Neuronal stem cell (in vitro differentiated cells): ENCODE measurements around the gene METTL26.
A peak's percentile ranks its signal among the peaks of the same experiment; 100 is the strongest.

Experiments used
- DNase-seq: peaks from one replicate; pipeline ENCODE4 v3.0.0-alpha.2; 2013; ENCODE audit warnings: low spot score
- H2AFZ ChIP-seq: one replicate; pipeline ENCODE4 v1.6.1; 2013; ENCODE audit warnings: mild to moderate bottlenecking, low read length, inconsistent platforms
- H2AK5ac ChIP-seq: 2 replicates; pipeline ENCODE4 v1.6.1; 2013; ENCODE audit warnings: low read depth, mild to moderate bottlenecking, inconsistent platforms, low read length, moderate library complexity, mixed read lengths
- H2BK120ac ChIP-seq: 2 replicates; pipeline ENCODE4 v1.6.1; 2013; ENCODE audit warnings: low read depth, mild to moderate bottlenecking, inconsistent platforms, low read length, moderate library complexity, mixed read lengths
- H2BK12ac ChIP-seq: one replicate; pipeline ENCODE4 v1.6.1; 2013; ENCODE audit warnings: low read length, inconsistent platforms
- H2BK15ac ChIP-seq: 2 replicates; pipeline ENCODE4 v1.6.1; 2013; ENCODE audit warnings: mild to moderate bottlenecking, low read length, inconsistent platforms, mixed read lengths
- H2BK5ac ChIP-seq: one replicate; pipeline ENCODE4 v1.6.1; 2013; ENCODE audit warnings: inconsistent platforms, mild to moderate bottlenecking, low read length, moderate library complexity
- H3K14ac ChIP-seq: one replicate; pipeline ENCODE4 v1.6.1; 2013; ENCODE audit warnings: low read length, inconsistent platforms
- H3K18ac ChIP-seq: 2 replicates; pipeline ENCODE4 v1.6.1; 2013; ENCODE audit warnings: low read length, inconsistent platforms
- H3K23ac ChIP-seq: 2 replicates; pipeline ENCODE4 v1.6.1; 2013; ENCODE audit warnings: low read depth, mild to moderate bottlenecking, mixed read lengths, low read length, inconsistent platforms; ENCODE audit not compliant: poor library complexity
- H3K27ac ChIP-seq: replicated peaks from 3 replicates; pipeline ENCODE4 v1.5.1; 2013; ENCODE audit warnings: low read length, inconsistent platforms
- H3K27me3 ChIP-seq, 3 experiments: 2 replicates each; pipeline ENCODE4 v1.6.1; 2013; ENCODE audit warnings: low read length in 3 of 3, mild to moderate bottlenecking in 2 of 3, inconsistent platforms in 1 of 3, low read depth in 1 of 3, mixed read lengths in 1 of 3, moderate library complexity in 1 of 3; ENCODE audit not compliant: control insufficient read depth in 3 of 3, insufficient read depth in 3 of 3
- H3K36me3 ChIP-seq, 2 donors: replicated peaks in 1 of 2; 2 replicates each; pipeline ENCODE4 v1.6.1; 2013; ENCODE audit warnings: low read length in 2 of 2; ENCODE audit not compliant: control insufficient read depth in 2 of 2, insufficient read depth in 2 of 2
- H3K4ac ChIP-seq: 2 replicates; pipeline ENCODE4 v1.6.1; 2013; ENCODE audit warnings: inconsistent platforms, mild to moderate bottlenecking, low read length, moderate library complexity
- H3K4me1 ChIP-seq, 2 donors: 1 replicate in 1 of 2; 2 replicates in 1 of 2; pipeline ENCODE4 v1.6.1; 2013; ENCODE audit warnings: low read length in 2 of 2, low read depth in 1 of 2; ENCODE audit not compliant: control insufficient read depth in 2 of 2, insufficient read depth in 1 of 2
- H3K4me2 ChIP-seq: one replicate; pipeline ENCODE4 v1.6.1; 2013; ENCODE audit warnings: mild to moderate bottlenecking, low read length, inconsistent platforms; ENCODE audit not compliant: insufficient read depth, poor library complexity, severe bottlenecking
- H3K4me3 ChIP-seq, 2 donors: 2 replicates each; pipeline ENCODE4 v1.5.1; 2013; ENCODE audit warnings: low read length in 2 of 2, mild to moderate bottlenecking in 2 of 2, inconsistent platforms in 1 of 2, moderate library complexity in 1 of 2
- H3K79me1 ChIP-seq: one replicate; pipeline ENCODE4 v1.6.1; 2013; ENCODE audit warnings: low read depth, mild to moderate bottlenecking, inconsistent platforms, low read length, moderate library complexity
- H3K9ac ChIP-seq: one replicate; pipeline ENCODE4 v1.6.1; 2013; ENCODE audit warnings: mild to moderate bottlenecking, low read depth, low read length, inconsistent platforms; ENCODE audit not compliant: poor library complexity
- H3K9me3 ChIP-seq, 2 donors: replicated peaks in 1 of 2; 2 replicates each; pipeline versions ENCODE3 to v1.6.1; 2013; ENCODE audit warnings: low read length in 2 of 2, mild to moderate bottlenecking in 2 of 2, inconsistent platforms in 1 of 2, low read depth in 1 of 2, mixed read lengths in 1 of 2, moderate library complexity in 1 of 2; ENCODE audit not compliant: control insufficient read depth in 2 of 2, insufficient read depth in 1 of 2
- H4K8ac ChIP-seq: one replicate; pipeline ENCODE4 v1.6.1; 2013; ENCODE audit warnings: low read depth, mild to moderate bottlenecking, inconsistent platforms, low read length, moderate library complexity
- H4K91ac ChIP-seq: one replicate; pipeline ENCODE4 v1.6.1; 2013; ENCODE audit warnings: low read length, low read depth, mild to moderate bottlenecking, inconsistent platforms; ENCODE audit not compliant: poor library complexity
- WGBS, 2 donors: extraction: QIAGEN DNeasy Blood & Tissue Kit; methylation state at CpG; one replicate each; pipeline ENCODE4 v1.1.7; 2013; ENCODE audit warnings: missing lambda C conversion rate in 2 of 2, mixed read lengths in 1 of 2; ENCODE audit not compliant: insufficient read length in 2 of 2, insufficient replicate concordance in 1 of 2; ENCODE audit errors: extremely low coverage in 2 of 2; 5-methylcytosine and 5-hydroxymethylcytosine counted together

METTL26 gene

GRCh38 chr16:643050-643368 lies 6.9 kb upstream of the METTL26 start:
- Histone ChIP-seq H2BK120ac (no peak overlapping the region), H3K14ac (no peak overlapping the region), H3K4me2 (no peak overlapping the region), H3K79me1 (peaks cover 9% of the 10 kb centered on the region), H4K91ac (no peak overlapping the region), H2AFZ (no peak overlapping the region), H2BK12ac (no peak overlapping the region), H3K4me3 (peak overlapping the region in 1 of 2 donors; percentile 53), H3K9me3 (no peaks in the 10 kb centered on the region), H3K27ac (no peak overlapping the region), H2AK5ac (peak overlapping the region; percentile 47), H3K4me1 (peaks cover 9 to 16% of the 10 kb centered on the region in 2 donors), H2BK5ac (no peak overlapping the region), H2BK15ac (no peak overlapping the region), H3K23ac (peak overlapping the region; percentile 3), H3K36me3 (no peaks in the 10 kb centered on the region), H3K27me3 (peaks cover 0 to 20% (median 11%) of the 10 kb centered on the region in 3 experiments), H3K9ac (no peak overlapping the region), H3K18ac (no peak overlapping the region), H3K4ac (no peak overlapping the region), H4K8ac (no peak overlapping the region)
- no CpG with 5 or more reads among the region's 13 CpGs for WGBS, 2 donors
- no peak for DNase-seq

GRCh38 chr16:642189-643049 lies 6.3 kb upstream of the METTL26 start:
- Histone ChIP-seq H3K14ac (peak overlapping the region; percentile 98), H3K4me2 (peak overlapping the region; percentile 96), H2AK5ac (peak overlapping the region; percentile 47), H3K36me3 (no peaks in the 10 kb centered on the region), H3K4me3 (peak overlapping the region; percentile 53 to 84), H3K27me3 (peaks cover 0 to 20% (median 11%) of the 10 kb centered on the region in 3 experiments), H3K18ac (peak overlapping the region; percentile 91), H4K91ac (no peak overlapping the region), H2BK12ac (no peak overlapping the region), H2BK5ac (no peak overlapping the region), H2BK15ac (no peak overlapping the region), H3K23ac (peak overlapping the region; percentile 98), H3K9ac (peak overlapping the region; percentile 86), H3K9me3 (no peaks in the 10 kb centered on the region), H2BK120ac (no peak overlapping the region), H3K4me1 (peaks cover 14 to 20% of the 10 kb centered on the region in 2 donors), H4K8ac (peak overlapping the region; percentile 65), H3K27ac (no peak overlapping the region), H3K4ac (no peak overlapping the region), H2AFZ (peak overlapping the region; percentile 77), H3K79me1 (peaks cover 4% of the 10 kb centered on the region)
- no CpG with 5 or more reads among the region's 72 CpGs for WGBS, 2 donors
- no peak for DNase-seq

GRCh38 chr16:641326-642188 lies 5.5 kb upstream of the METTL26 start, which contains the start of gene MCRIP2:
Gene MCRIP2 (plus strand): TSS chr16:641828. CDS start chr16:641992, 164 bp downstream.
- peak within 1 kb of the TSS; percentile 49 for H2BK15ac ChIP-seq
- peaks cover under 1% of the 10 kb centered on the region for H3K79me1 ChIP-seq

More at GRCh38 chr16:641326-642188, 5.5 kb upstream of the METTL26 start, which contains the start of gene MCRIP2:
- peak within 1 kb of the TSS; percentile 86 for H3K9ac ChIP-seq
- no peaks in the 10 kb centered on the region for H3K36me3 ChIP-seq
- peak within 1 kb of the TSS; percentile 94 for H2AK5ac ChIP-seq
- peak; percentile 79 for DNase-seq
- no peak within 1 kb of the TSS for H3K27ac ChIP-seq
- no CpG with 5 or more reads among the region's 81 CpGs for WGBS, 2 donors
- no peak within 1 kb of the TSS for H4K91ac ChIP-seq
- peak within 1 kb of the TSS; percentile 53 to 84 for H3K4me3 ChIP-seq
- H3K4me2 ChIP-seq = peak within 1 kb of the TSS; percentile 96
- H4K8ac ChIP-seq = peak within 1 kb of the TSS; percentile 65
- peak within 1 kb of the TSS; percentile 98 for H3K23ac ChIP-seq
- peak within 1 kb of the TSS; percentile 94 for H3K18ac ChIP-seq
- no peak within 1 kb of the TSS for H3K4ac ChIP-seq
- peaks cover 0 to 20% (median 11%) of the 10 kb centered on the region in 3 experiments for H3K27me3 ChIP-seq
- peak within 1 kb of the TSS; percentile 81 for H2BK120ac ChIP-seq
- no peak within 1 kb of the TSS for H2BK5ac ChIP-seq
- H3K14ac ChIP-seq = peak within 1 kb of the TSS; percentile 98
- peak within 1 kb of the TSS; percentile 73 for H2BK12ac ChIP-seq
- H3K9me3 ChIP-seq = no peaks in the 10 kb centered on the region
- H3K4me1 ChIP-seq = peaks cover 15 to 22% of the 10 kb centered on the region in 2 donors
- H2AFZ ChIP-seq = peak within 1 kb of the TSS; percentile 77
